HG03442 (cell line): ENCODE data around the gene RFX2.

Experiments
- ATAC-seq: cut with Tn5 transposase; IDR thresholded peaks from one replicate; pipeline ENCODE4 v1.9.1; 2021; ENCODE audit warnings: mild to moderate bottlenecking, moderate library complexity; ENCODE audit not compliant: unreplicated experiment

RFX2 gene

DNA sequence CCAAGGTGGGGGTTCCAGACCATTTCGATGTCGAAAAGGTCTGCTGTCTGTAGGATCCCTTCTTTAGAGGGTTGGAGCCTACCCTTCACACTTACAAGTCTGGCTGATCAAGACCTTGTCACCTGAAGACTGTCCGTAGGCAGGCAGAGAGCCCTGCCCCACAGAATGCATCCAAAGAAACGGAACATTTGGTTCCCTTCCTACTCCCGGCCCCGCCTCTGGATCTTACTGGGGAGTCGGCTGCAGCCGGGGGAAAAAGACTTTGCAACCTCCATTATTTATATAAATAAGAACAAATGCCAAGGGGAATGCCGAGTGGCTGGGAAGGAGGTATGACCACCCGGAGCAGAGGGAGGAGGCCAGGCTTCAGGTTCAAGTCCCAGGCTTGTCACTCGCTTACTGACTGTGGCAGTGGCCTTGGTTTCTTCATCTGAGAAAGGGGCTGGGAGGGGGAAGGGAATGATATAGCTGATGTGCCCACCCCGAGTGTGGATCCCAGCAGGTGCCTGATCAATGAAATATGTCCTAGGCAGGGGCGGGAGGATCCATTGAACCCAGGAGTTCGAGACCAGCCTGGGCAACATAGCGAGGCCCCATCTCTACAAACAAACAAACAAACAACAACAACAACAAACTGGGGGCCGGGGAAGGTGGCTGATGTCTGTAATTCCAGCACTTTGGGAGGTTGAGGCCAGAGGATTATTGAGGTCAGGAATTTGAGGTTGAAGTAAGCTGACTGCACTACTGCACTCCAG lies 48.7 kb downstream of the RFX2 start:
- no peak for ATAC-seq

GRCh38 chr19:6060600-6061375 lies 49.5 kb downstream of the RFX2 start:
- no peak for ATAC-seq

- no peak for ATAC-seq
These were observed 50.2 kb downstream of the RFX2 start for GRCh38 chr19:6059988-6060599.

- ATAC-seq = no peak
These were observed 50.8 kb downstream of the RFX2 start for GRCh38 chr19:6059396-6059947.

DNA sequence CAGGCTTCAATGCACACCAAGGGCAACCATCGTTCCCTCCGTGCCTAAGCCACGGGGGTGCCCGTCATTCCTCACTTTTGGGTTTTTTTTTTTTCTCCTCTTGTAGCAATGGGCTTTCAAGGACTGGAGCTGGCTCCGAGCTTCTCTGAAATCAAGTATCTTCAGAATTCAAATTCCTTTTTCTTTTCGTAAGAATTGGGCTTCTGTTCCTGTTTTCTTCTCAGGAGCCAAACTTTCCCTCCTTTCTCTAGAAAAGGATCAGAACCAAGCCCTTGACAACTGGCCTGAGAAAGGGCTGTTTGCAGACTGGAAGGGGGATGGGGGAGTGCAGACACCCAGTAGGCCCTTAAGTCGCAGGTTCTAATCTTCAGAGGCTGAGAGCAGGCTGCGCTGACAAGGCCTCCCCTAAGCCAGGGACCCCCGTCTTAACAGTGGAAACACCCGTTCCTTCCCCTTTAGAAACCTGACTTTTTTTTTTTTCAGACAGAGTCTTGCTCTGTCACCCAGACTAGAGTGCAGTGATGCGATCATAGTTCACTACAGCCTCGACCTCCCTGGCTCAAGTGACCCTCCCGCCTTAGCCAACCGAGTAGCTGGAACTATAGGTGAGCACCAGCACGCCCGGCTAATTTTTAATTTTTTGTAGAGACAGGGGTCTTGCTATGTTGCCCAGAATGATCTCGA lies 51.6 kb downstream of the RFX2 start:
- ATAC-seq = no peak

- ATAC-seq = no peak
These were observed 52.4 kb downstream of the RFX2 start for GRCh38 chr19:6057651-6058517.

DNA sequence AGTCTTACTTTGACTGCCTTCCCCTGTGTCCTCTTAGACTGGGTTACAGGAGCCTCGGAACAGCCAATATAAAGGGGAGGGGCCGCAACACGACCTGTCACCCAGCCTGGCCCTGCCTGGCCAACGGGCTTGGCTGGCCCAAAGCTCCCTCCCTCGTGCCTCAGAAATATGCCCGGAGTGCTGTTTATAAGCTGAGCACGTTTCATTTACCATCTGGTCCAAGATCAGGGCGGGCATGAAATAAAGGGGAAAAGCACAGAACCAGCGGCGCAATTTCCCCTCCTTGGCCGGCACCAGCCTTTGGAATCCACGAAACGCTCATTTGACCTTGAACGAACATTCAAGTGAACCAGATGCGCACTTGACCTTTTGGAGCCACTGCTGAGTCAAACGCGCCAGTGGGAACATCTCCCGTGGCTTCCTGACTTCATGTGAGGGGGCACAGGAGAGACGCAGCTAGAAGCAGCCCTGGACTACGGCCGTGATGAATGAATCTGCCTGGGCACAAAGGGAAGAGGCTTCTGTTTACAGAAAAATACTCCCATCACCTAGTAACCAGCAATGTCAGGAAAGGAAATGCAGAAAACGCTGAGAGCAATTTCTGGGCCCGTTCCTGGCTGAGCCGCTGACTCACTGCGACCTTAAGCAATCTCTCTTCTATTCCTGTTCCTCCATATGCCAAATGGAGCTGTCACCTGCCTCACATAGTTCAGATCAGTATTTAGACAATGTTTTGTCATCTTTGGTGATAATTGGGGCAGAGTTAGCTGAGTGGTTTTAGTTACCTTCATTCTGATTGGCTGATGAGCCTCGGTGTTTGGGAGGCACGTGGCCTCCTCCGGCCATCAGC lies 53.3 kb downstream of the RFX2 start:
- ATAC-seq = no peak

DNA sequence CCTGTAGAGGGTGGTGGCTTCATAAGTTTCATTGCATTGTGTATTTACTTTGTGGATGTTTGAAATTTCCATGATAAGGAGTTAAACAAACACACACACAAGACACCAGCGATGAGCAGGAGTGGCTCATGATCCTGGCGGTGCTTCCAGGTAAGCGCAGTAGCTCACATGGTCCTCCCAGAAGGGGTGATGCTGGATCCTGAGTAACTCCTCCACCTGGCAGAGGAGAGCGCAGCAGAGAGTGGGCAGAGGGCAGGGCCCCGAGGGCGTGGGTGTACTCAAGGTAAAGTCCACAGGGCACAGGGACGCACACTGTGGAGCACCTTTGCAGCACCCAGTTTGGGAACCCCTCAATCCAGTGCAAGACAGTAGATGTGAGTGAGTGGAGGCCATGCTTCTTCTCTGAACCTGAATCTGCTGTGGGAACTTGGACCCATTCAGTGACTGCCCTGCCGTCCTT lies 54.0 kb downstream of the RFX2 start:
- ATAC-seq = no peak

- ATAC-seq = no peak
These were observed 55.1 kb downstream of the RFX2 start for GRCh38 chr19:6055013-6055795.

GRCh38 chr19:6048793-6049405 lies 61.4 kb downstream of the RFX2 start:
- ATAC-seq = no peak

DNA sequence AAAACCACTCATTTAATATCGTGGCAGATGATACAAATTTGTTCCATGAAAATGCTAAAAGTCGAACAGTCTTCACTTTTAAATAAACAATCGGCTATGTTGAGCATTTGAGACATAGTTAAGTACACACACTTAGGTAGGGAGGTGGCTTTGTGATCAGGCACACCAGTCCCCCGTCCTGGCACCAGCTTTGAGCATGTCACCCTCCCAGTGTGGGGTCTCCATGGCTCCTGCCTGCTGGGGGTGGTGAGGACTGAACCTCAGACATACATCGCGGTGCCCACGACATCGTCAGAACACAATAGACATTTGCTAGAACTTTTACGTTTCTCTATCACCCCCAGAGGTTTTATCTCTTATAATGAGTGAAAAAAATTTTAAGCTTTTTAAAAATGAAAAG lies 62.0 kb downstream of the RFX2 start:
- ATAC-seq = no peak

- ATAC-seq = no peak
These were observed 62.5 kb downstream of the RFX2 start for GRCh38 chr19:6047741-6048251.

DNA sequence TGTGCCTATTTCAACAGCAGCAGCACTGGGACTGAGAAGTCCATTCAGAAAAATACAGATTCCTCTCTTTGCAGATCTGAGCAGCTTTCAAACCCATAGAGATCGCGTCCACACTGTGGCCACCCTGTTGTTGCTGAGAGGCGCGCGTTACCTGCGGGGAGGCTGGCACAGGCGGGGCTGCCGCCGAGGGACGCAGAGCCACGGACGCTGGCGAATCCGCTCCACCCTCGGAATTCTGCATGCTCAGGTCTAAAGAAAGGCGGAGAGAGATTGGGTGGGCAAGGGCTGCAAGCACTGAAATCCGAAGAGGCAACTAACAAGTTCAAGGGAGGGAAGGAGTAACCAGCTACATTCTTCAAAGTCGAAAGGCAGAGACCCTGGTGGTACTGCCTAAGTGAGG lies 63.0 kb downstream of the RFX2 start:
- ATAC-seq = no peak

DNA sequence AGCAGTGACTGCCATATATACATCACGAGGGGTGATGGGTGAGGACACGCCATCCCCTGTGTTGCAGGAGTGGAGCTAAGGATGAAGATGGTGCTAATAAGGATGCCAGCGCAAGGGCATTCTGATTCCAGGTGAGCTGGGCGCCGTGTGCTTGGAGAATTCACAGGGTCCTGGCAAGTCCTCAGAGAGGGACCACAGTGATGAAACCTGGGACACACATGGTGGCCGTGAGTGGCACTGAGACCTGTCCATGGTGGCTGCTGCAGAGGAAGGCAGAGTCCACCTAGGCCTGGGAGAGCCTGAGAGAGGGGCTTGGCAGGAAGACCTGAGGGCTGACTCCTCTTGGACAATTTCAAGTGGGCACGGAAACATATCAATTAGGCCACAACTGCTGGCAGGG lies 65.2 kb downstream of the RFX2 start:
- no peak for ATAC-seq

- no peak for ATAC-seq
These were observed 66.1 kb downstream of the RFX2 start for GRCh38 chr19:6044056-6044805.

- ATAC-seq = no peak
These were observed 67.2 kb downstream of the RFX2 start for GRCh38 chr19:6042776-6043726.
